CD14-positive monocyte (primary cell): ENCODE data around the gene CDC123. TPM values are rescaled to one million over a fixed set of nuclear protein-coding genes. Genes with fewer than 3 reads are reported as not detected.
"Not testable (repeated sequence)": the region's sequence is repeated elsewhere in the genome, so short reads cannot be mapped to it uniquely, and the experiment has no call there.

ENCODE experiments used
- DNase-seq, 3 donors: peaks; one replicate each; pipeline ENCODE4 v3.0.0-alpha.2; 2011 to 2022
- H2AFZ ChIP-seq: 2 replicates; pipeline ENCODE4 v1.6.0; 2012; ENCODE audit warnings: mild to moderate bottlenecking, low read depth, low read length, inconsistent platforms; ENCODE audit not compliant: insufficient read depth, poor library complexity, severe bottlenecking
- H3K27ac ChIP-seq, 2 donors: 1 replicate in 1 of 2; 2 replicates in 1 of 2; pipeline ENCODE4 v1.5.1; 2012 to 2013; ENCODE audit warnings: low read length in 2 of 2, control low read depth in 1 of 2, inconsistent platforms in 1 of 2, low read depth in 1 of 2, mild to moderate bottlenecking in 1 of 2
- H3K27me3 ChIP-seq, 2 donors: one replicate each; pipeline versions ENCODE4 v1.6.0 to v1.6.1; 2011 to 2013; ENCODE audit warnings: low read length in 2 of 2; ENCODE audit not compliant: control insufficient read depth in 2 of 2, insufficient read depth in 2 of 2
- H3K36me3 ChIP-seq, 2 donors: replicated peaks in 1 of 2; 1 replicate in 1 of 2; 2 replicates in 1 of 2; pipeline versions ENCODE4 v1.5.1 to v1.6.1; 2012 to 2013; ENCODE audit warnings: low read length in 2 of 2, control low read depth in 1 of 2, inconsistent platforms in 1 of 2, mild to moderate bottlenecking in 1 of 2; ENCODE audit not compliant: insufficient read depth in 2 of 2, control insufficient read depth in 1 of 2
- H3K4me1 ChIP-seq, 2 donors: 1 replicate in 1 of 2; 2 replicates in 1 of 2; pipeline versions ENCODE4 v1.5.1 to v1.6.1; 2012 to 2013; ENCODE audit warnings: low read length in 2 of 2, control low read depth in 1 of 2, inconsistent platforms in 1 of 2, mild to moderate bottlenecking in 1 of 2, moderate library complexity in 1 of 2; ENCODE audit not compliant: insufficient read depth in 2 of 2, control insufficient read depth in 1 of 2
- H3K4me2 ChIP-seq: replicated peaks from 2 replicates; pipeline ENCODE3; 2012; ENCODE audit warnings: low read length, moderate library complexity, mild to moderate bottlenecking; ENCODE audit not compliant: poor library complexity, severe bottlenecking; ENCODE audit errors: extremely low read depth
- H3K4me3 ChIP-seq, 3 experiments: fragments of 200-600 bp in 1 of 3; sonication (generic) in 1 of 3; replicated peaks in 1 of 3; 1 replicate in 2 of 3; 2 replicates in 1 of 3; pipeline ENCODE4 v1.5.1; 2011 to 2013; ENCODE audit warnings: low read length in 3 of 3, mild to moderate bottlenecking in 3 of 3, control low read depth in 2 of 3, low read depth in 2 of 3, inconsistent platforms in 1 of 3, moderate library complexity in 1 of 3
- H3K79me2 ChIP-seq: 2 replicates; pipeline ENCODE4 v1.6.0; 2012; ENCODE audit warnings: mild to moderate bottlenecking, control low read depth, inconsistent platforms, low read length, moderate library complexity; ENCODE audit not compliant: insufficient read depth
- H3K9ac ChIP-seq: 2 replicates; pipeline ENCODE4 v1.6.0; 2017; ENCODE audit warnings: low read length, mild to moderate bottlenecking; ENCODE audit not compliant: insufficient read depth, poor library complexity, severe bottlenecking
- H3K9me3 ChIP-seq, 2 donors: replicated peaks in 1 of 2; 1 replicate in 1 of 2; 2 replicates in 1 of 2; pipeline versions ENCODE4 v1.5.1 to v1.6.1; 2012 to 2013; ENCODE audit warnings: low read length in 2 of 2, control low read depth in 1 of 2; ENCODE audit not compliant: control insufficient read depth in 1 of 2, insufficient read depth in 1 of 2
- H4K20me1 ChIP-seq: 2 replicates; pipeline ENCODE4 v1.6.0; 2012; ENCODE audit warnings: mild to moderate bottlenecking, low read length, control low read depth, moderate library complexity; ENCODE audit not compliant: insufficient read depth
- H3K27ac Mint-ChIP-seq, 7 donors: one replicate each; pipeline ENCODE4 v1.8.0; 2020; ENCODE audit warnings: mild to moderate bottlenecking in 7 of 7, mixed read lengths in 7 of 7, moderate library complexity in 6 of 7, inconsistent platforms in 2 of 7
- H3K27me3 Mint-ChIP-seq, 3 donors: one replicate each; pipeline ENCODE4 v1.8.0; 2021 to 2022; ENCODE audit warnings: low read depth in 3 of 3, mild to moderate bottlenecking in 3 of 3, mixed read lengths in 3 of 3, moderate library complexity in 3 of 3, inconsistent platforms in 1 of 3
- H3K36me3 Mint-ChIP-seq, 2 donors: one replicate each; pipeline ENCODE4 v1.8.0; 2020; ENCODE audit warnings: mixed read lengths in 2 of 2, inconsistent platforms in 1 of 2, mild to moderate bottlenecking in 1 of 2
- H3K4me1 Mint-ChIP-seq: one replicate; pipeline ENCODE4 v1.8.0; 2020; ENCODE audit warnings: mild to moderate bottlenecking, mixed read lengths
- H3K4me3 Mint-ChIP-seq, 2 donors: one replicate each; pipeline ENCODE4 v1.8.0; 2020; ENCODE audit warnings: mild to moderate bottlenecking in 2 of 2, mixed read lengths in 2 of 2, moderate library complexity in 1 of 2
- H3K9me3 Mint-ChIP-seq, 7 donors: one replicate each; pipeline ENCODE4 v1.8.0; 2020 to 2022; ENCODE audit warnings: mixed read lengths in 7 of 7, mild to moderate bottlenecking in 6 of 7, moderate library complexity in 6 of 7, inconsistent platforms in 2 of 7
- CTCF ChIP-seq: fragments of 200-600 bp; IDR thresholded peaks from one replicate; pipeline ENCODE4 v1.8.0; 2022; ENCODE audit warnings: antibody characterized with exemption, mild to moderate bottlenecking
- WGBS: methylation state at CpG from one replicate; pipeline ENCODE4 v1.1.5; 2013; ENCODE audit warnings: missing lambda C conversion rate; ENCODE audit not compliant: insufficient coverage; 5-methylcytosine and 5-hydroxymethylcytosine counted together
- intact Hi-C, 2 donors: fragments of 100-400 bp; cut with micrococcal nuclease; formaldehyde crosslinking; loops; one replicate each; pipeline versions ENCODE4 v1.15.0 to v1.15.1; 2023
- polyA plus RNA-seq, 3 donors: library from polyadenylated mRNA; depleted of rRNA in 1 of 3; unstranded in 2 of 3; stranded (reverse) in 1 of 3; fragments of 300-500 nt in 2 of 3; fragments of >200 nt in 1 of 3; fragmentation: Illumina TruSeq in 2 of 3; gene quantifications; 1 replicate in 2 of 3; 2 replicates in 1 of 3; pipeline ENCODE4 v1.2.3, GENCODE V29; 2012 to 2021

Gene CDC123
- polyA plus RNA-seq, 3 donors = 38.2 to 78.7 (median 76.0) TPM

- Mint-ChIP-seq H3K27ac (peak overlapping the region in 5 of 7 donors; percentile 28 to 66 (median 61)), H3K4me1 (peaks cover 24% of the 10 kb centered on the region), H3K4me3 (no peak overlapping the region), H3K27me3 (no peaks in the 10 kb centered on the region), H3K9me3 (peaks cover 0 to 2% (median 0%) of the 10 kb centered on the region in 7 donors), H3K36me3 (peaks cover 53 to 90% of the 10 kb centered on the region in 2 donors)
- Histone ChIP-seq H3K79me2 (peaks cover 51% of the 10 kb centered on the region), H4K20me1 (peaks cover 22% of the 10 kb centered on the region), H3K4me2 (no peak overlapping the region), H3K4me3 (no peak overlapping the region), H3K27ac (peak overlapping the region in 1 of 2 donors; percentile 48), H3K27me3 (no peaks in the 10 kb centered on the region), H2AFZ (no peak overlapping the region), H3K9me3 (no peaks in the 10 kb centered on the region), H3K36me3 (peaks cover 38 to 75% of the 10 kb centered on the region in 2 donors), H3K9ac (no peak overlapping the region), H3K4me1 (peaks cover 22% of the 10 kb centered on the region in 2 donors)
- 82% methylated on average over 4 of the region's 10 CpGs for WGBS
- no peak for DNase-seq
- intact Hi-C loops = no loop called here
- TF ChIP-seq CTCF = no peak
These were observed 25.6 kb downstream of the CDC123 start for GRCh38 chr10:12221323-12222298.

GRCh38 chr10:12225444-12225843 is 29.5 kb downstream of the CDC123 start:
- no peak overlapping the region for H3K4me3 ChIP-seq
- Mint-ChIP-seq H3K4me3 (no peak overlapping the region), H3K4me1 (peaks cover 5% of the 10 kb centered on the region), H3K9me3 (peaks cover 0 to 6% (median 0%) of the 10 kb centered on the region in 7 donors), H3K27ac (no peak overlapping the region), H3K36me3 (peaks cover 50 to 87% of the 10 kb centered on the region in 2 donors), H3K27me3 (no peaks in the 10 kb centered on the region)
- no peak overlapping the region for H3K27ac ChIP-seq
- H3K36me3 ChIP-seq = peaks cover 40 to 69% of the 10 kb centered on the region in 2 donors
- H3K9me3 ChIP-seq = no peaks in the 10 kb centered on the region
- H3K4me2 ChIP-seq = no peak overlapping the region
- no peak for DNase-seq
- H3K27me3 ChIP-seq = no peaks in the 10 kb centered on the region
- intact Hi-C loops = no loop called here
- H2AFZ ChIP-seq = no peak overlapping the region
- no peak for TF ChIP-seq CTCF
- H4K20me1 ChIP-seq = peaks cover 18% of the 10 kb centered on the region
- WGBS = no CpG with 5 or more reads among the region's 2 CpGs
- peaks cover 34% of the 10 kb centered on the region for H3K79me2 ChIP-seq
- H3K4me1 ChIP-seq = peaks cover 2 to 3% of the 10 kb centered on the region in 2 donors
- no peak overlapping the region for H3K9ac ChIP-seq

GRCh38 chr10:12226438-12226837 is 30.4 kb downstream of the CDC123 start:
- 94% methylated on average over 18 of the region's 28 CpGs for WGBS
- Histone ChIP-seq H3K36me3 (peaks cover 46 to 77% of the 10 kb centered on the region in 2 donors), H3K79me2 (peaks cover 25% of the 10 kb centered on the region), H4K20me1 (peaks cover 18% of the 10 kb centered on the region)
- H3K9me3 Mint-ChIP-seq, H3K9me3 ChIP-seq, H3K4me3 Mint-ChIP-seq, intact Hi-C loops, H3K9ac ChIP-seq, H3K27me3 Mint-ChIP-seq, DNase-seq, H3K27ac Mint-ChIP-seq, H2AFZ ChIP-seq, H3K4me1 ChIP-seq, H3K4me3 ChIP-seq, H3K27ac ChIP-seq, H3K4me1 Mint-ChIP-seq, H3K4me2 ChIP-seq, H3K27me3 ChIP-seq: not testable (repeated sequence)
- H3K36me3 Mint-ChIP-seq = peaks cover 54 to 90% of the 10 kb centered on the region in 2 donors
